Pulmonary artery endothelial cell (primary cell): ENCODE measurements around the gene RGS12. TPM values are rescaled to one million over a fixed set of nuclear protein-coding genes. Genes with fewer than 3 reads are reported as not detected.
A peak's percentile ranks its signal among the peaks of the same experiment; 100 is the strongest.
"Not testable (repeated sequence)": the region's sequence is repeated elsewhere in the genome, so short reads cannot be mapped to it uniquely, and the experiment has no call there.

ENCODE experiments used
- DNase-seq: peaks from one replicate; pipeline ENCODE4 v3.0.0-alpha.2; 2011; ENCODE audit warnings: low read depth, low spot score
- total RNA-seq: library from RNA; depleted of rRNA; stranded (reverse); fragments of >200 nt; gene quantifications from 2 replicates; pipeline ENCODE4 v1.2.3, GENCODE V29; 2014

Gene RGS12
- total RNA-seq, 1 donor from 2014 or later = 47.8 TPM

DNA sequence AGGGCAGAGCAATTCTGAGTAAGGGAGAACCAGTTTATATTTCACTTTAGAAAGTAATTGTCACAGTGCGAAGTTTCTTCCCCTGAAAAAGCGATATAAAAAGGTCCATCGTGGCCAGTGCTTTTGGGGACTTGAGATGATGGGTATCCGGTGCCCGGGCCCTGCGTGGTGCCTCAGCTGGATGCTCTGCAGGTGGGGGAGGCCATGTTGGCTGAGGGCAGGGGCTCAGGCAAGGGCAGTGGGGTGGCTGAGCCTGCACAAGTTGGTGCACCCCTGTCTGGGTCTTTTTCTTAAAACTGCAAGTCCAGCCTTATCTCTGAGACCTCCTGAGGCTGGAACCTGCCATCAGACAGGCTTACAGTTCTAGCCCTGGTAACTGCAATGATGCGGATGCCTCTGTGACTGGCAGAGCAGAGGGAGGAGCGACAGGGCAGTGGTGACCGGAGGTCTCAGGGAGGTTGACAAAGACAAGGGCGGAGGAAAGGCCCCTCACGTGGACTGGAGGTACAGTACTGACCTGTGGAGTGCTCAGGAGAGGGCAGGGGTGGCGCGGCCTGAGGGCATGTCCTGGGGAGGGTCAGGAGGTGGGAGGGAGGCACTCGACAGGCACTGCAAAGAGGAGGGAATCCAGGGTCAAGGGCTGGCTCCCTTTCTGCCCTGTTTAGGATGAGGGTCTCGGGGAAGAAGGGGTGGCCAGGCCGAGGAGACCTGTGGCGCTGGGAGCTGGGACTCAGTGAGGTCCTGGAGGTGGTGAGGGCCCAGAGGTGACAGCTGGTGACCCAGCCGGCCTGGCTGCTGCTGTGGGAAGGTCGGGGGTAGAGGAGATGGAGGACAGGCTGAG, 1.8 kb downstream of the RGS12 start:
- DNase-seq = no peak

DNA sequence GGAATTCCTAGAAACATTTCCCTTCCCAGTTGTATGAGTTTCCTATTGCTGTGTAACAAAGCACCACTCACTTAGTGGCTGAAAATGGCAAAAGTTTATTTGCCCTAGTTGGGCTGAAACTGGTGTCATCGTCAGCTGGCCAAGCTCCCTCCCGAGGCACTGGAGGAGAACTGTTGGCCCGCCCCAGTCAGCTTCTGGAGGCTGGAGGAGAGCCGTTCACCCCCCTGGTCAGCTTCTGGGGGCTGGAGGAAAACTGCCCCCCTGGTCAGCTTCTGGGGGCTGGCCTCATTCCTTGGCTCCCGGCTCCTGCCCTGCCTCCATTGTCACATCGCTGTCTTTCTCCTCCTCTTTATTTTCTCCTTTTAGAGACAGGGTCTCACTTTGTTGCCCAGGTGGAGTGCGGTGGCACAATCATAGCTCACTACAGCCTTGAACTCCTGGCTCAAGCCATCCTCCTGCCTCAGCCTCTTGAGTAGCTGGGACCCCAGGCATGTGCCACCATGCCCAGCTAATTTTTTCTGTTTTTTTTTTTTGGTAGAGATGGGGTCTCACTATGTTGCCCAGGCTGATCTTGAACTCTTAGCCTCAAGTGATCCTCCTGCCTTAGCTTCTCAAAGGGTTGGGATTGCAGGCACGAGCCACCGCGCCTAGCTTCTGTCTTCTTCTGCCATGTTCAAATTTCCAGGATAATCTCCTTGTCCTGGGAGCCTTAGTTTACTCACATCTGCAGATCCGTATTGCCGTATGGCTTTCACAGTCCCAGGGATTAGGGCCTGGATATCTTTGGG, 3.2 kb downstream of the RGS12 start:
- no peak for DNase-seq

DNA sequence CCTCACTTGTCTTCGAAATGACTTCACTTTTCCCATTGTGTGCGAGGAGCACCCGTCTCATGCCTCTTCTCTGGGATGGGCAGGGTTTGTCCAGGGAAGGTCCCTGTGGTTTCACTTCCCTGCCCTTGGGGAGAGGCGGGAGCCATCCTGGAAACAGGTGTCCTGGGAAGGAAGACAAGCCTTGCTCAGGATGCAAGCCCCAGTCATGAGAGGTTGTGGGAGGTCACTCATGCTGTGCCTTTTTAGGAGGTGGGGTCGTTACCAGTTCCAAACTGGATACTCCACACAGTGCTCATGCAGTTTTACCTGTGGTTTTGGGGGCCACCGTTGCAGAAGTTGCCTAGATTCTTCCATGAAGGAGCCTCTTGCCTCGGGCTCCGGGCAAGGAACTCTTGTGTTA, 3.8 kb downstream of the RGS12 start:
- no peak for DNase-seq

DNA sequence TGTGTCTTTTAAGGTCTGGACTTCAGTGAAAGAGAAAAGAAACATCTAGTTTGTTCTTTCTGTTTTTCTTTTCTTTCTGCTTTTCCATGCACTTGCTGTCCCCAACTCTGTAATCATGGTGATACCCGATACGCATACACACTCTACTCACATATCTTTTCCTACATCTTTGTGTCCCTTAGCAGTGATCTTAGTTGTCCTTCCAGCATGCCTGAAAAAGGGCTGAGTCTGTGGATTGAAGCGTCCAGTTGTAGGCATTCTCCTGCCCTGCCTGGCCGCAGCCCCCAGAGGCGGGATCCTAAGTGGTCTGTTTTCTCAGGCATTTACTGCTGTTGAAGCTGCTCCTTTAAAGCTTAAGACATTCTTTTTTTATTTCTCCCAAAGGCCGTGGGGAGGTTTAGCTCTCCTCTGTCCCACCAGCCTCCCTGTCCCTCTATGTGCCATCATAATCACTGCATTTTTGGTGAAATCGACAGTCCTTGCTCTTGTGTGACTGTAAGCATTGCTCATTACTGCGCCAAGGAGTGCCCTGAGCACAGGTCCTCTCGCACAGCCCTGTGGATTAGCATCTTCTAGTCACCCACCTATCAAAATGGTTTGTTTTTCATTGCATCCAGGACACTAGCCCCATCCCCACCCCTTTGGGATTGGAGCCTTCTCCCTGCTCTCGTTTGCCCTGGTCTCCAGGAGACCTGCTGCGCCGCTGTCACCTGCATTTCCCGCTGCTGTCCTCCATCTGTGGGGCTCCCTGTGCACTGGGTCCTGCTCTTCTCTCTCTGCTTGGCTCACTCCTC, 4.4 kb downstream of the RGS12 start:
- no peak for DNase-seq

DNA sequence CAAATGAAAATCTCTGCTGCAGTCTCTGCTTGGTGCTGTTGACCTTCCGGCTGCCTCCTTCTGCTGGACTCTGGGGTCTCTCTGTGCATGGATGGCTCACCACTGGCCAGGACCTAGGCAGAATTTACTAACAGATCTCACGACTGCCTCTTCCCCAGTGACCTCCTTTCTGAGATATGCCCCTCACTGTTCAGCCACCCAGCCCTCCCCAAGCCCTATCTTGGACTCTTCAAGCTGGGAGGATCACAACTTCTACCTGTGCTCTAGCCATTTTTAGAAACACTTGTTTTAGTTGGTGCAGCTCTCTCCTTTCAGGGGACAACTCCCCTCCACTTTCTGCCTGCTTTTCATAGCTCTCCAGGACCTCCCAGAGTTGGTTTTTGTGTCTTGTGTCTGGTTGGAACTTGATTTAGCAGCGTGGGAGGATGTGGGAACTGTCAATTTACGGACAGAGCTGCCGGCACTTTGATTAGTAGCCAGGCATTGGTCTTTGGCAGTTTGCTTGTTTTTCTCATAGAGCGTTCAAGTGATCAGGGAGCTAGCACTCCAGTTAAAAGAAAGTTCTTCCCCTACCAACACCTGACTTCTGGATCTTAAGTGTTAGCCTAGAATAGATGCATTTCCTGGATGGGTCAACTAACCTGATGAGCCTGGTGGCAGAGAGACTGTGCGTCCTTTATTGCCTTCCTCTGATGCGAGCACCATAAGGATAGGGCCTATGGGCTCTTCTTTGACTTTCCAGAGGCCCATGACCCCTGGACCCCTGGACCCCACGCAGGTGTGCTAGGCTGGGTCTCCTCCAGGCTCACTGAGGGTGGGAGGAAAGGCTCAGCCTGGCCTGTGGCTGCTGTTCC, 6.5 kb downstream of the RGS12 start:
- DNase-seq = no peak

DNA sequence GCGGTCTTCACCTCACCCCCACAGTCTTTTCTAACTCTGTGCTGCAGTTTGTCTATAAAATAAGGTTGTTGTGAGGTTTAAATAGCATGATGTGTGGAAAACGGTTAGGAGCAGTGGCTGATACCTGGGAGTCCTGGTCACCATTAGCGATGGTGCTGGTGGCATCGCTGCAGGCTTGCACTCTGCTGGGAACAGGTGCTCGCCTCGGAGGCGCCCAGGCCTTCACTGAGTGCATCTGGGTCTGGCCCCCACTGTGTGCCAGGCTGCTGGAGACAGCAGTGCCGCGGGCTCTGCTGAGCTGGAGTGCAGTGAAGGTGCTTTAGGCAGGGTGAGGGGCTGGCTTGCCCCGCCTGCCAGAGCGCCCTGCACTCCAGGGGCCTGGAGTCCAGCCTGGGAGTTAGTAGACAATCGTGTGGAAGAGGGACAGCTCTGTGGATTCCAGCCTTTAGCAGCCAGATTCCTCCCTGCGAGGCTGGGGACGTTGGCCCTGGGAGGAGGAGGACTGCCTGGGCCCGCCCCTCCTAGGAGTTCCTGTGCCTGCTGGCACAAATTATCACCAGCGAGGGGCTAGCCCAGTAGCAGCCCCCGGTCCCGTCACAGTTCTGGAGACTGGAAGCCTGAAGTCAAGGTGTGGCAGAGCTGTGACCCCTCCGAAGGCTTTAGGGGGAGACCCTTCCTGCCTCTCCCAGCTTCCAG, 7.3 kb downstream of the RGS12 start:
- no peak for DNase-seq

DNA sequence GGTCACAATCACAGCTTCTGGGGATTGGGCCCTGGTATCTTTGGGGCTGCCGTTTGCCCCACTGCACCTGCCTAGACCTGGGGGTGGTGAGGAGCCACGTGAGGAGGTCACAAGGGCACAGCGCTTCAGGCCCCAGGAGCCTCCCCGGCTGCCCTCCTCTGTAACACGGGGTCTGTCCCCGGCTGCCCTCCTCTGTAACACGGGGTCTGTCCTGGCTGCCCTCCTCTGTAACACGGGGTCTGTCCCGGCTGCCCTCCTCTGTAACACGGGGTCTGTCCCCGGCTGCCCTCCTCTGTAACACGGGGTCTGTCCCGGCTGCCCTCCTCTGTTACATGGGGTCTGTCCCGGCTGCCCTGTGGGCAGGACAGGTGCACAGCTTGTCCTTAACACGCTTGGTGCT, 8.1 kb downstream of the RGS12 start:
- not testable (repeated sequence) for DNase-seq

DNA sequence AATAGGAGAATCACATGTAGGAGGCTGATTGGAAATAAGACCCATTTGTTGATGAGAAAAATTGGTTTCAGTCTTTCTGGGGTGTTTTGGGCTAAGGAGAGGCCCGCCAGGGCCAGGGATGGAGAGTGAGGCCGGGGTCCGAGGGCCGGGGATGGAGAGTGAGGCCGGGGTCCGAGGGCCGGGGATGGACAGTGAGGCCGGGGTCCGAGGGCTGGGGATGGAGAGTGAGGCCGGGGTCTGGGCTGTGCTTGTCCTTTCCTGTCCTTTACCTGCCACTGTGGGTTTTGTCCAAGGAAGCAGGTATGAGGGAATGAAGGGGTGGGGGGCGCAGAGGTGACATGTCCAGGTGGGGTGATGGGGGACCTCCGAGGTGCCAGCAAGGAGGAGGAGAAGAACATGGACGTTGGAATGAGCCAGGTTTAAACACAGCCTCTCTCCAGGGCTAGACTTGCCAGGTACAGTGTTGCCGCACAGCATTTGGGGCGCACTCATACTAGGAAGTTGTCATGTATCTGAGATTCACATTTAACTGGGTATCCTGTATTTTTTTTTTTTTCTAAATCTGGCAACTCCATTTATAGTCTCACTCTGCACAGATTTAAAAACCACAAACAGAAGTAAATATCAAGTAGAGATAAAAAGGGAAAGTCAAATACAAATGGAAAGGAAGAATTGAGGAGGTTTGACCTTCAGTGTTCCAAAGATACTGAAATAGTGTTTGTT, 8.8 kb downstream of the RGS12 start:
- DNase-seq = no peak

DNA sequence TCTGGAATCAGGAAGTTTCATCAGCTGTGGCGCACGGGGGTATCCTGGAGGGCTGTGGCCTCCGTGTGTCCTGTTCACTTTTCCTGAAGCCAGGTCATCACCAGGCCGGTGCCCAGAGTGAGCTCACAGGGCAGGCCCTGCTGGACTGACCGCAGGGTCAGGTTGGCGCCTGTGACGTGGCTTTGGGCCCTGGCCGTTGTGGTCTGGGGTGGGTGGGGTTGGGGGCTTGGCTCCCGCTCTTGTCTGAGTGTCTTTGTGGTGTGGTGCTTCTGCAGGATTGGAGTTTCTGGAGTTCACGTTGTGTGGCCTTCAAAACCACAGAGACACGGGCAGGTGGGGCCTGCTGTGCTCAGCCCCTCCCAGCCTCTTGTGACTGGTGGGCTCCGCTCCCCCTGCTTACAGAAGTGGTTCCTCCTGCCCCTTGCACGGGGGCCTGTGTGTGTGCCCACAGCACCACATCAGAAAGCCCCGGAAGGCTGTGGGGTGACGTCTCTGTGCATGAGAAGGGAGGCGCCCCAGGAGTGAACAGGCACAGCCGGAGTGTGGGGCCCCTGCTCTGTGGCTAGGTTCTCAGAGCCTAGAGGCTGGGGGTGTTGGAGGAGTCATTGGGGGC, 9.5 kb downstream of the RGS12 start:
- no peak for DNase-seq

DNA sequence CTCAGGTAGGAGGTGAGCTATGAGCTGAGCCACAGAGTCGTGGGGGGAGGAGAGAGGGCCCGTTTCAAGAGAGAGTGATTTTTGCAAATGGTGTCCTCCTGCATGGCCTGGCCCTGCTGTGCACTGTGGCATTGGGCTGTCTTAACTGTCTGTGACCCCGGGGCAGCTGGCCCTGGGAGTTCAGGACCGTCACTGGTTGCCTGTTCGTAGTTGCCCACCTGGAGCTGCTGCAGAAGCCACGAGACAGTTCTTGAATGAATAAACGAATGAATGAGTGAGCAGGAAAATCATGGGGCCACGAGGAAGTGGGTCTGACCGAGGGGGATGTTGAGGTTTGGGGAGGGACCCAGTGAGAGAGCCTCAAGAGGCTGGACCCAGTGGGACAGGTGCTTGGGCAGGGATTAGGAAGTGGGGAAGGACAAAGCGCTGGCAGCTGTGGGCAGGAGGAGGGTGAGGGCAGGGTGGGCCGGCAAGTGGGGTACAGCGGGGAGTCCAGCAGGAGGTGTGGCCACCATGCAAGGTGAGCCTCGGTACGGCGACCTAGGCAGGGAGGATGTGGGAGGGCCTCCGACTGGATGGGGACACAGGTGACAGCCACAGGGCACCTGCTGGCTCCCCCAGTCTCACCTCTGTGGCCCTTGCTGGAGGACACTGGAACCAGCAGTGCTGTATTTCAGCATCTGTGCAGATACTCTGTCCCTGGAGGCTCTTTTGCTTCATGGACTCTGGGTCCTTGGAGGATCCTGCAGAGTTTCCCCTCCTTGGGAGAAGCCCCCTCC, 10.2 kb downstream of the RGS12 start:
- no peak for DNase-seq

DNA sequence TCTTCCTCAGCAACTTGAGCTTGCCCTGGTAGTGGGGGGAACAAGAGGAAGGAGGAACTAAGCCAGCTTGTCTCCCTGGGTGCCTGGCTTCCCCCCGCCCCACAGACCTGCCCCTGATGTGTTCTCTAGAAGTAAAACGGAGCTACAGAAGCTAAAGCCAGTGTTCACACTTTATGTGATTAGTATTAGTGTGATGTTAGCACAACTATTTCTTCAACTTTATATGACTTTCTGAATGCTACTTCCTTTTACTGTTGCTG, 10.7 kb downstream of the RGS12 start:
- DNase-seq = no peak

DNA sequence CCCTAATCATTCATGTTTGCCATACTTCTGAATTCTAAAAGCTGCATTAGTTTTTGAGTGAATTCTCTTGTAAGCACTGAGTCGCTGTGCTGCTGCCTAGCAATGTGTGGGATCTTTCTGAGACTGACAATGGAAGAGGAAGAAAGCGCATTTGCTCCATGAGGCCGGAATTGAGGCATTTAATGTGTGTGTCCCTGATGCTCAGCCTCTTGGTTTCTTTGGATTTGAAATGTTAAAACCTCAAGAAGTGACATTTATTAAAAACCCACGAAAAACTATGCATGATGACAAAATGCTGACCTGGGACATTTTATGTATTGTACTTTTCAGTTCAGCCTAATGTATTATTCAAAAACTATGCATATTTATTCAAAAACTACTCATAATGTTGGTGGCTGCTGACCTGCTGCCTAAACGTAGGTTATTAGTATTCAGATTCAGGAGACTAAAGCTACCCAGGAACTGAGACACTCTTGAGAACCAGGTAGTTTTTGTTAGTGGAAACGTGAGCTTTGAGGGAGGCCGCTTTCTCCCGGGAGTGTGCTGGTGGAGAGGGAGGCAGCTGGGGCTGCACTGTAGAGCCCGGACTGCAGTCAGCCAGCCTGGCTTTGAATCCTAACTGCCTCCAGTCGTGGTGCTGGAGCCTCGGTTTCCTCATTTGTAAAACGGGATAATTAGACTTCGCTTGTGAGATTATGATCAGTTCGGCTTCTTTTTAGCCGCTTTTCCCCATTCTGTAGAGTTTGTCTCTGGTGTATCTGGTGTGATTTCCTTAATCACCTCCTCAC, 11.3 kb downstream of the RGS12 start:
- DNase-seq = no peak

DNA sequence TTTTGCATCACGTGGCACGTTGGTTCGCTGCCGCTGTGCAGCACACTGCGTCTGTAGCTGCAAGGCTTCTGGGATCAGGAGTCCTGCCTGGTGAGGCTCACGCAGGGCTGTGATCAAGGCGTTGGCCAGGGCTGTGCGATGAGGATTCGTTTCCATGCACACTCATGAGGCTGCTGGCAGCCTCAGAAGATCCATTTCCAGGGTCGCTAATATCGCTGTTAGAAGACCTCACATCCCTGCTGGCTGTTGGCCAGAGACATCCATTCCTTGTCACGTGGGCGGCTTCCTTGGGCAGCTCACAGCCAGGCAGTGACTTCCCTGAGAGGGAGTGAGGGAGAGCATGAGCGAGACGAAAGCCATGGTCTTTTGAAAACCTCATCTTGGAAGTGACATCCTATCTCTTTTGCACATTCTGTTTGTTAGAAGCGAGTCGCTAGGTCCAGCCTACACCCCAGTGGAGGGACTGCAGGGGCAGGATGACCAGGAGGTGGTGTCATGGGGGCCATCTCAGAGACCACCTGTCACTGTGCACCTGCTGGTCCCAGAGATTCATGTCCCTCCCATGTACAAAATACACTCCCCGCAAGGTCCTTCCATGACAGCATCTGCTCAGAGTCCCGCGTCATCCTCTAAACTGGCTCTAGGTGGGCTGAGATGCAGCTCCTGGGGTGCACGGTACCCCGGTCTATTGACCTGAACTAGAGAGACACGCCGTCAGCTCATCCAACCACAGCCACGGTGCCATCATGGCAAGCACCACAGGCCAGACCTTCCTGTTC, 12.2 kb downstream of the RGS12 start:
- no peak for DNase-seq

DNA sequence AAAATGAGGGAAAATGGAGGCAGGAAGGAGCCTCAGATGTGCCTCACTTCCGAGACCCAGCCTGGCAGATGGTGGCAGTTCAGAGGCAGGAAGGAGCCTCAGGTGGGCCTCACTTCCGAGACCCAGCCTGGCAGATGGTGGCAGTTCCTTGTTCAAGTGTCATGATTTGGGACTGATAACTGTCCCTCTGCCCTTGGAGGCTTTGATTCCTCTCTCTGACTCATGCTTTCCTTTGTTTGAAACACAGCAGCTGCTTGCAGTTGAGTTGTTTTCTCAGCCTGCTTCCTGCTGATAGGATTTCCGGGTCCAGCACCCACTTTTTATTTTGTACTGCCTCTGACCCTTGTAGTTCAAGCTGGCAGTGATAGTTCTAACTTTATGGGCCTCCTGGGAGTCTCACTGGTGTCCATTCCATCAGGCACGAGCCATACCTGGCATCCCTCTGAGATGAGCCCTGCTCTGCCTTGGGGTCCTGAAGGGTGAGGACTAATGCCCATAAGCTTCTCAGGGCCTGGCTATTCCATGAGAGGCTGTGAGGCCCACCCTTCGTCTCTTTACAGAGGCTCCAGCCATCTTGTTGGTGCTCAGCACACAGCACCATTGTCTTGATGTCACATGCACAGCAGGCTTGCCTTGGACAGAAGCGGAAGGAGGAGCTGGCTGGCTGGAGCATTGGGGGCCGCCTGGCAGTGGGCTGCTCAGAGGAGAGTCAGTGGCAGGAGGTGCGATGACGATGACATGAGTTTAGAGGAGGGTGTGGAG, 13.0 kb downstream of the RGS12 start:
- DNase-seq = peak; percentile 78

DNA sequence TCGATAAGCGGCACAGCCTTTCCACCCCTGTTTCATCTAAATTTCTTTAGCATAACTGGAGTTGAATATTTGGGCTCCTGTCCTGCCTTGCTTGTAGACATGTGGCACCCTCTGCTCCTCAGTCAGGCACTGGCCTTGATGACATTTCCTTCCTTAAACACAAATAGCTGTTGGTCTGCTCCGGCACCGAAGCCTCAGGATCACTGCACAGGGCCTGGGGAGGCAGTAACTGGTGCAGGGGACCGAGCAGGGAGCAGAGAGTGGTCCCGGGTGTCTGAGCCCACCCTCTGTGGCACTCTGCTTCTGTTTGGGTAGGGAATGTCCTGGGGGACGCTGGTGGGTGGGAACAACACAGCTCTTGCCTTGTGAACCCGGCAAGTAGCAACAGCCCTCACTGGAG, 13.6 kb downstream of the RGS12 start:
- DNase-seq = no peak

DNA sequence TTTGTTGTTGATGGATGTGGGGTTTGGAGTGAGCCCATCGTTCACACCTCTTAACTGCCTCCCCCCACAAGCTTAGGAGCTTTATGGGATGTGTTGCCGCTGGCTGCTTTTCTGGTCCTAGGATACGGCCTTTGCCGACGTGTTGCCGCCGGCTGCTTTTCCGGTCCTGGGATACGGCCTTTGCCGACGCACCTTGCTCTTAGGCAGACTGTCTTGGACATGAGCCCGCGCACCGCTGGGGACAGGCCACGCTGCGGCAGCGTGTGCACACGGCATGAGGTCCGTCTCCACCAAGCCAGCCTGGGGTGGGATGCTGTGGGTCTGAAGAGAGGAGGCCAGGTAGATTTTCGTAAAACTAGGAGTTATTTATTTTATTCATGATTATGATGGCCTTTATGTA, 14.2 kb downstream of the RGS12 start:
- DNase-seq = no peak
